Mammary epithelial cell (primary cell): ENCODE results near the gene PPP1R7.

Experiments used
- EZH2 ChIP-seq: IDR thresholded peaks from 2 replicates; pipeline ENCODE4 v1.6.1; 2012; ENCODE audit warnings: low read length, inconsistent platforms, borderline replicate concordance
- TF ChIP-seq, protein P1 (sequence below), 2 donors: IDR thresholded peaks in 1 of 2; conservative IDR thresholded peaks in 1 of 2; 2 replicates each; pipeline ENCODE4 v1.5.1; 2011 to 2012; ENCODE audit warnings: inconsistent platforms in 2 of 2, low read length in 2 of 2, mild to moderate bottlenecking in 2 of 2, control low read depth in 1 of 2, low read depth in 1 of 2; ENCODE audit not compliant: insufficient read depth in 1 of 2; ENCODE audit errors: extremely low read depth in 1 of 2

DNA sequence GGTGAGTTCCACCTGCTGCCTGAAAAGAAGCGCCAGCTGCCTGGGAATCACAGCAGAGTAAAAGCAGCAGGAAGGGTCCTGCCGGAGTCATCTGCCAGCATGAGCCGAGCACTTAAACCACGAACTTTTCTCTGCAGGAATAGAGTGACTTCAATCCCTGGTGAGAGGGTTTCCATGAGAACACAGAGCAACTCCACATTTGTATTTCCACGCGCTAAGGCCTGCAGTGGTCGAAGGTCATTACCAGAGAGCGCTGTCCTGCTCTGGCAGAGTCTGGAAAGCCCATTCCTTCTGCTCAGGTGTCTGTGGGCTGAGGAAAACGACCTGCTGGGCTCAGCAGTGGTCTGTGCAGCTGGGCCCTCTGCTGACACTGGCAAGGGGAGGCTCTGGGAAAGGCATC, 7.7 kb upstream of the PPP1R7 start:
- TF ChIP-seq, protein P1, sequence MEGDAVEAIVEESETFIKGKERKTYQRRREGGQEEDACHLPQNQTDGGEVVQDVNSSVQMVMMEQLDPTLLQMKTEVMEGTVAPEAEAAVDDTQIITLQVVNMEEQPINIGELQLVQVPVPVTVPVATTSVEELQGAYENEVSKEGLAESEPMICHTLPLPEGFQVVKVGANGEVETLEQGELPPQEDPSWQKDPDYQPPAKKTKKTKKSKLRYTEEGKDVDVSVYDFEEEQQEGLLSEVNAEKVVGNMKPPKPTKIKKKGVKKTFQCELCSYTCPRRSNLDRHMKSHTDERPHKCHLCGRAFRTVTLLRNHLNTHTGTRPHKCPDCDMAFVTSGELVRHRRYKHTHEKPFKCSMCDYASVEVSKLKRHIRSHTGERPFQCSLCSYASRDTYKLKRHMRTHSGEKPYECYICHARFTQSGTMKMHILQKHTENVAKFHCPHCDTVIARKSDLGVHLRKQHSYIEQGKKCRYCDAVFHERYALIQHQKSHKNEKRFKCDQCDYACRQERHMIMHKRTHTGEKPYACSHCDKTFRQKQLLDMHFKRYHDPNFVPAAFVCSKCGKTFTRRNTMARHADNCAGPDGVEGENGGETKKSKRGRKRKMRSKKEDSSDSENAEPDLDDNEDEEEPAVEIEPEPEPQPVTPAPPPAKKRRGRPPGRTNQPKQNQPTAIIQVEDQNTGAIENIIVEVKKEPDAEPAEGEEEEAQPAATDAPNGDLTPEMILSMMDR (conservative IDR thresholded peaks at IDR 0.05 in 1 of 2, IDR thresholded peaks at IDR 0.05 in 1 of 2; ENCODE audit: extremely low read depth in 1 of 2, insufficient read depth in 1 of 2, low read depth in 1 of 2, low read length in 2 of 2): no peak
- no peak for TF ChIP-seq EZH2
